ENCODE measurements around the gene ELOVL2.
"Not testable (repeated sequence)": the region's sequence is repeated elsewhere in the genome, so short reads cannot be mapped to it uniquely, and the experiment has no call there.

The ELOVL2 gene

GRCh38 chr6:11043961-11044711, at the start of gene ELOVL2:
TSS of gene ELOVL2 (minus strand) at chr6:11044305. CDS start at chr6:11044230, 75 bp downstream.
- H3K4me3 ChIP-seq (ENCODE audit: low read depth, low read length), result peak within 1 kb of the TSS; percentile 49
- DNase-seq (ENCODE audit: low read depth), result peak; percentile 5

GRCh38 chr6:11093376-11093625, 49.2 kb upstream of the ELOVL2 start:
- H3K4me3 ChIP-seq (ENCODE audit: low read depth, low read length), result peak overlapping the region; percentile 82
- no peak for DNase-seq (ENCODE audit: low read depth)

GRCh38 chr6:11092668-11093375, 48.7 kb upstream of the ELOVL2 start:
- no peak for DNase-seq (ENCODE audit: low read depth)
- peak overlapping the region; percentile 82 for H3K4me3 ChIP-seq (ENCODE audit: low read depth, low read length)

- H3K4me3 ChIP-seq (ENCODE audit: low read depth, low read length); DNase-seq (ENCODE audit: low read depth): not testable (repeated sequence)
Measured at GRCh38 chr6:11091141-11091540, 47.0 kb upstream of the ELOVL2 start.

GRCh38 chr6:11089695-11090094, 45.6 kb upstream of the ELOVL2 start:
- DNase-seq (ENCODE audit: low read depth), result no peak
- no peak overlapping the region for H3K4me3 ChIP-seq (ENCODE audit: low read depth, low read length)

- DNase-seq (ENCODE audit: low read depth); H3K4me3 ChIP-seq (ENCODE audit: low read depth, low read length): not testable (repeated sequence)
Measured at GRCh38 chr6:11087141-11087812, 43.2 kb upstream of the ELOVL2 start.

GRCh38 chr6:11085758-11086435, 41.8 kb upstream of the ELOVL2 start:
- no peak for DNase-seq (ENCODE audit: low read depth)

GRCh38 chr6:11083956-11084355, 39.9 kb upstream of the ELOVL2 start:
- DNase-seq (ENCODE audit: low read depth), result no peak

More at GRCh38 chr6:11085758-11086435, 41.8 kb upstream of the ELOVL2 start:
- H3K4me3 ChIP-seq (ENCODE audit: low read depth, low read length), result no peak overlapping the region

GRCh38 chr6:11083491-11083890, 39.4 kb upstream of the ELOVL2 start:
- no peak for DNase-seq (ENCODE audit: low read depth)
- no peak overlapping the region for H3K4me3 ChIP-seq (ENCODE audit: low read depth, low read length)

More at GRCh38 chr6:11083956-11084355, 39.9 kb upstream of the ELOVL2 start:
- H3K4me3 ChIP-seq (ENCODE audit: low read depth, low read length), result no peak overlapping the region

GRCh38 chr6:11080296-11080695, 36.2 kb upstream of the ELOVL2 start:
- no peak for DNase-seq (ENCODE audit: low read depth)
- no peak overlapping the region for H3K4me3 ChIP-seq (ENCODE audit: low read depth, low read length)

- DNase-seq (ENCODE audit: low read depth), result no peak
- no peak overlapping the region for H3K4me3 ChIP-seq (ENCODE audit: low read depth, low read length)
Measured at GRCh38 chr6:11078266-11078665, 34.2 kb upstream of the ELOVL2 start.

- DNase-seq (ENCODE audit: low read depth), result no peak
- no peak overlapping the region for H3K4me3 ChIP-seq (ENCODE audit: low read depth, low read length)
Measured at GRCh38 chr6:11076540-11076939, 32.4 kb upstream of the ELOVL2 start.

GRCh38 chr6:11072101-11072500, 28.0 kb upstream of the ELOVL2 start:
- no peak overlapping the region for H3K4me3 ChIP-seq (ENCODE audit: low read depth, low read length)
- DNase-seq (ENCODE audit: low read depth), result no peak

- H3K4me3 ChIP-seq (ENCODE audit: low read depth, low read length), result no peak overlapping the region
- DNase-seq (ENCODE audit: low read depth), result no peak
Measured at GRCh38 chr6:11069760-11070159, 25.7 kb upstream of the ELOVL2 start.

- no peak overlapping the region for H3K4me3 ChIP-seq (ENCODE audit: low read depth, low read length)
Measured at GRCh38 chr6:11067348-11067747, 23.2 kb upstream of the ELOVL2 start.

GRCh38 chr6:11066505-11067347, 22.6 kb upstream of the ELOVL2 start:
- no peak for DNase-seq (ENCODE audit: low read depth)
- H3K4me3 ChIP-seq (ENCODE audit: low read depth, low read length), result no peak overlapping the region

More at GRCh38 chr6:11067348-11067747, 23.2 kb upstream of the ELOVL2 start:
- no peak for DNase-seq (ENCODE audit: low read depth)

- DNase-seq (ENCODE audit: low read depth), result no peak
- no peak overlapping the region for H3K4me3 ChIP-seq (ENCODE audit: low read depth, low read length)
Measured at GRCh38 chr6:11065436-11066202, 21.5 kb upstream of the ELOVL2 start.

- no peak for DNase-seq (ENCODE audit: low read depth)
- no peak overlapping the region for H3K4me3 ChIP-seq (ENCODE audit: low read depth, low read length)
Measured at GRCh38 chr6:11064836-11065235, 20.7 kb upstream of the ELOVL2 start.
